Lung (tissue), 12 donors: ENCODE measurements around the gene PRKRA. TPM values are rescaled to one million over a fixed set of nuclear protein-coding genes. Genes with fewer than 3 reads are reported as not detected.

Source experiments
- ATAC-seq: fragments of 200-7000 bp; cut with Tn5 transposase; one replicate; pipeline ENCODE4 v1.9.1; 2020; ENCODE audit warnings: moderate number of reproducible peaks; ENCODE audit not compliant: insufficient read depth, low FRiP score
- DNase-seq, 3 donors: peaks; one replicate each; pipeline ENCODE4 v3.0.0-alpha.2; 2013 to 2017
- H3K27ac ChIP-seq, 2 donors: one replicate each; pipeline ENCODE4 v1.5.1; 2013; ENCODE audit warnings: mild to moderate bottlenecking in 2 of 2, moderate library complexity in 2 of 2, control low read depth in 1 of 2, inconsistent platforms in 1 of 2, low read depth in 1 of 2, low read length in 1 of 2
- H3K27me3 ChIP-seq, 3 donors: one replicate each; pipeline ENCODE4 v1.5.1; 2013; ENCODE audit warnings: low read length in 2 of 3; ENCODE audit not compliant: control insufficient read depth in 3 of 3, insufficient read depth in 3 of 3
- H3K36me3 ChIP-seq, 4 donors: one replicate each; pipeline ENCODE4 v1.5.1; 2013; ENCODE audit warnings: low read length in 4 of 4, mild to moderate bottlenecking in 1 of 4, moderate library complexity in 1 of 4; ENCODE audit not compliant: control insufficient read depth in 4 of 4, insufficient read depth in 4 of 4
- H3K4me1 ChIP-seq, 5 donors: one replicate each; pipeline ENCODE4 v1.5.1; 2013; ENCODE audit warnings: low read length in 5 of 5, mild to moderate bottlenecking in 2 of 5, moderate library complexity in 1 of 5; ENCODE audit not compliant: control insufficient read depth in 5 of 5, insufficient read depth in 5 of 5
- H3K4me3 ChIP-seq: one replicate; pipeline ENCODE4 v1.5.1; 2013; ENCODE audit warnings: mild to moderate bottlenecking, control low read depth, moderate library complexity
- H3K9ac ChIP-seq, 2 donors: one replicate each; pipeline ENCODE4 v1.5.1; 2013; ENCODE audit warnings: low read length in 2 of 2, control low read depth in 1 of 2; ENCODE audit not compliant: insufficient read depth in 1 of 2
- H3K9me3 ChIP-seq, 4 donors: one replicate each; pipeline ENCODE4 v1.5.1; 2013; ENCODE audit warnings: low read length in 3 of 4, mild to moderate bottlenecking in 1 of 4, moderate library complexity in 1 of 4; ENCODE audit not compliant: control insufficient read depth in 4 of 4, insufficient read depth in 3 of 4
- CTCF ChIP-seq: IDR thresholded peaks from 2 replicates; pipeline ENCODE4 v1.5.1; 2012; ENCODE audit warnings: mild to moderate bottlenecking; ENCODE audit errors: control extremely low read depth, extremely low read depth
- WGBS, 2 donors: extraction: QIAGEN DNeasy Blood & Tissue Kit; methylation state at CpG; one replicate each; pipeline ENCODE4 v1.1.7; 2013; 5-methylcytosine and 5-hydroxymethylcytosine counted together
- polyA plus RNA-seq, 2 donors: library from polyadenylated mRNA; stranded (reverse); fragments of 200-250 nt; gene quantifications; one replicate each; pipeline ENCODE4 v1.2.1, GENCODE V29; 2013
- total RNA-seq, 2 donors: library from RNA; depleted of rRNA in 1 of 2; stranded (reverse); fragments of >200 nt in 1 of 2; gene quantifications; one replicate each; pipeline ENCODE4 v1.2.1, GENCODE V29; 2014 to 2021
- donor health status: control.
- donor health status: control.
- donor health status: Bipolar disorder and iron deficiency.
- donor health status: healthy.
- donor health status: DM: yes; HTN: yes; CAD: no.

Gene PRKRA
- total and polyA plus RNA-seq, 4 donors = 26.8 to 68.5 (median 43.7) TPM

GRCh38 chr2:178450524-178450773 is 526 bp downstream of the PRKRA start:
- Histone ChIP-seq H3K27ac (peak overlapping the region; percentile 97 to 98), H3K36me3 (peaks cover 0 to 18% (median 10%) of the 10 kb centered on the region in 4 donors), H3K4me3 (peak overlapping the region; percentile 72), H3K9me3 (no peaks in the 10 kb centered on the region), H3K27me3 (no peaks in the 10 kb centered on the region), H3K4me1 (peaks cover 4 to 32% (median 13%) of the 10 kb centered on the region in 5 donors), H3K9ac (peak overlapping the region; percentile 79 to 88)
- DNase-seq (no peak), ATAC-seq (peak; percentile 10)
- TF ChIP-seq CTCF = no peak
- WGBS, 2 donors = 0 to 1% methylated on average over 25 of the region's 25 CpGs

- Histone ChIP-seq H3K36me3 (peaks cover 0 to 19% (median 13%) of the 10 kb centered on the region in 4 donors), H3K4me3 (peak overlapping the region; percentile 72), H3K4me1 (peaks cover 4 to 32% (median 13%) of the 10 kb centered on the region in 5 donors), H3K27ac (peak overlapping the region; percentile 97 to 98), H3K27me3 (no peaks in the 10 kb centered on the region), H3K9ac (peak overlapping the region; percentile 79 to 88), H3K9me3 (no peaks in the 10 kb centered on the region)
- DNase-seq (peak in 2 of 3 donors; percentile 30 to 38), ATAC-seq (no peak)
- no peak for TF ChIP-seq CTCF
- WGBS, 2 donors = 7 to 10% methylated on average over 18 of the region's 18 CpGs
Measured at GRCh38 chr2:178449700-178450523, 1.1 kb downstream of the PRKRA start.

- Histone ChIP-seq H3K9me3 (no peaks in the 10 kb centered on the region), H3K27me3 (no peaks in the 10 kb centered on the region), H3K36me3 (peaks cover 0 to 23% (median 13%) of the 10 kb centered on the region in 4 donors), H3K9ac (no peak overlapping the region), H3K4me1 (peaks cover 4 to 32% (median 13%) of the 10 kb centered on the region in 5 donors), H3K27ac (peak overlapping the region in 1 of 2 donors; percentile 44), H3K4me3 (no peak overlapping the region)
- TF ChIP-seq CTCF = no peak
- 75 to 79% methylated on average over 4 of the region's 4 CpGs for WGBS, 2 donors
- DNase-seq (peak in 2 of 3 donors; percentile 27 to 37), ATAC-seq (no peak)
Measured at GRCh38 chr2:178448968-178449661, 1.9 kb downstream of the PRKRA start.
